T-helper 22 cell (primary cell): ENCODE results near the gene IRAG1.

Experiments used
- DNase-seq: peaks from one replicate; pipeline ENCODE4 v3.0.0-alpha.2; 2020; ENCODE audit warnings: low read depth

The IRAG1 gene

GRCh38 chr11:10666556-10667520, 26.7 kb downstream of the IRAG1 start:
- no peak for DNase-seq

GRCh38 chr11:10664496-10664895, 29.1 kb downstream of the IRAG1 start:
- no peak for DNase-seq

GRCh38 chr11:10663990-10664389, 29.6 kb downstream of the IRAG1 start:
- no peak for DNase-seq

GRCh38 chr11:10663365-10663764, 30.2 kb downstream of the IRAG1 start:
- no peak for DNase-seq

GRCh38 chr11:10660323-10660722, 33.2 kb downstream of the IRAG1 start:
- DNase-seq = no peak

- no peak for DNase-seq
These were observed 34.0 kb downstream of the IRAG1 start for GRCh38 chr11:10659339-10660216.

GRCh38 chr11:10658621-10659338, 34.8 kb downstream of the IRAG1 start:
- DNase-seq = no peak

GRCh38 chr11:10657308-10658271, 36.0 kb downstream of the IRAG1 start:
- no peak for DNase-seq

GRCh38 chr11:10655943-10656576, 37.5 kb downstream of the IRAG1 start:
- DNase-seq = no peak

GRCh38 chr11:10655227-10655626, 38.3 kb downstream of the IRAG1 start:
- no peak for DNase-seq

- DNase-seq = no peak
These were observed 38.8 kb downstream of the IRAG1 start for GRCh38 chr11:10654811-10655150.

GRCh38 chr11:10653946-10654810, 39.4 kb downstream of the IRAG1 start:
- no peak for DNase-seq

GRCh38 chr11:10653261-10653660, 40.3 kb downstream of the IRAG1 start:
- no peak for DNase-seq

GRCh38 chr11:10651656-10652361, 41.7 kb downstream of the IRAG1 start:
- DNase-seq = no peak

- no peak for DNase-seq
These were observed 42.9 kb downstream of the IRAG1 start for GRCh38 chr11:10650630-10651029.

- no peak for DNase-seq
These were observed 43.4 kb downstream of the IRAG1 start for GRCh38 chr11:10650166-10650565.

GRCh38 chr11:10648871-10649270, 44.7 kb downstream of the IRAG1 start:
- no peak for DNase-seq

GRCh38 chr11:10646681-10647355, 46.7 kb downstream of the IRAG1 start:
- DNase-seq = no peak
